ENCODE data around the gene TEAD3.
"Not testable (repeated sequence)": the region's sequence is repeated elsewhere in the genome, so short reads cannot be mapped to it uniquely, and the experiment has no call there.

DNA sequence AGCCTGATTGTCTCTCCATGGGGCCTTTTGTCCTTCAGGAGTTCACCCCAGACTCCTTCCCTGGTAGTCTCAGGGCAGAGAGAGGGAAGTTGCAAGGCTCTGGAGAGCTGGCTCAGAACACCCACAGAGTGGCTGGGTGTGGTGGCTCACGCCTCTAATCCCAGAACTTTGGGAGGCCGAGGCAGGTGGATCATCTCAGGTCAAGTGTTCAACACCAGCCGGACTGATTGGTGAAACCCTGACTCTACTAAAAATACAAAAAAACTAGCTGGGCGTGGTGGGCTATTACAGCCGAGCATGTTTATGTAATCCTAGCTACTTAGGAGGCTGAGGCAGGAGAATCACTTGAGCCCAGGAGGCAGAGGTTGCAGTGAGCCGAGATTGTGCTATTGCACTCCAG lies 39.0 kb upstream of the TEAD3 start:
- TF ChIP-seq, protein P1, sequence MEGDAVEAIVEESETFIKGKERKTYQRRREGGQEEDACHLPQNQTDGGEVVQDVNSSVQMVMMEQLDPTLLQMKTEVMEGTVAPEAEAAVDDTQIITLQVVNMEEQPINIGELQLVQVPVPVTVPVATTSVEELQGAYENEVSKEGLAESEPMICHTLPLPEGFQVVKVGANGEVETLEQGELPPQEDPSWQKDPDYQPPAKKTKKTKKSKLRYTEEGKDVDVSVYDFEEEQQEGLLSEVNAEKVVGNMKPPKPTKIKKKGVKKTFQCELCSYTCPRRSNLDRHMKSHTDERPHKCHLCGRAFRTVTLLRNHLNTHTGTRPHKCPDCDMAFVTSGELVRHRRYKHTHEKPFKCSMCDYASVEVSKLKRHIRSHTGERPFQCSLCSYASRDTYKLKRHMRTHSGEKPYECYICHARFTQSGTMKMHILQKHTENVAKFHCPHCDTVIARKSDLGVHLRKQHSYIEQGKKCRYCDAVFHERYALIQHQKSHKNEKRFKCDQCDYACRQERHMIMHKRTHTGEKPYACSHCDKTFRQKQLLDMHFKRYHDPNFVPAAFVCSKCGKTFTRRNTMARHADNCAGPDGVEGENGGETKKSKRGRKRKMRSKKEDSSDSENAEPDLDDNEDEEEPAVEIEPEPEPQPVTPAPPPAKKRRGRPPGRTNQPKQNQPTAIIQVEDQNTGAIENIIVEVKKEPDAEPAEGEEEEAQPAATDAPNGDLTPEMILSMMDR (IDR thresholded peaks at IDR 0.05; ENCODE audit: low read depth, low read length, missing input control) = not testable (repeated sequence)
- TF ChIP-seq, protein P2, sequence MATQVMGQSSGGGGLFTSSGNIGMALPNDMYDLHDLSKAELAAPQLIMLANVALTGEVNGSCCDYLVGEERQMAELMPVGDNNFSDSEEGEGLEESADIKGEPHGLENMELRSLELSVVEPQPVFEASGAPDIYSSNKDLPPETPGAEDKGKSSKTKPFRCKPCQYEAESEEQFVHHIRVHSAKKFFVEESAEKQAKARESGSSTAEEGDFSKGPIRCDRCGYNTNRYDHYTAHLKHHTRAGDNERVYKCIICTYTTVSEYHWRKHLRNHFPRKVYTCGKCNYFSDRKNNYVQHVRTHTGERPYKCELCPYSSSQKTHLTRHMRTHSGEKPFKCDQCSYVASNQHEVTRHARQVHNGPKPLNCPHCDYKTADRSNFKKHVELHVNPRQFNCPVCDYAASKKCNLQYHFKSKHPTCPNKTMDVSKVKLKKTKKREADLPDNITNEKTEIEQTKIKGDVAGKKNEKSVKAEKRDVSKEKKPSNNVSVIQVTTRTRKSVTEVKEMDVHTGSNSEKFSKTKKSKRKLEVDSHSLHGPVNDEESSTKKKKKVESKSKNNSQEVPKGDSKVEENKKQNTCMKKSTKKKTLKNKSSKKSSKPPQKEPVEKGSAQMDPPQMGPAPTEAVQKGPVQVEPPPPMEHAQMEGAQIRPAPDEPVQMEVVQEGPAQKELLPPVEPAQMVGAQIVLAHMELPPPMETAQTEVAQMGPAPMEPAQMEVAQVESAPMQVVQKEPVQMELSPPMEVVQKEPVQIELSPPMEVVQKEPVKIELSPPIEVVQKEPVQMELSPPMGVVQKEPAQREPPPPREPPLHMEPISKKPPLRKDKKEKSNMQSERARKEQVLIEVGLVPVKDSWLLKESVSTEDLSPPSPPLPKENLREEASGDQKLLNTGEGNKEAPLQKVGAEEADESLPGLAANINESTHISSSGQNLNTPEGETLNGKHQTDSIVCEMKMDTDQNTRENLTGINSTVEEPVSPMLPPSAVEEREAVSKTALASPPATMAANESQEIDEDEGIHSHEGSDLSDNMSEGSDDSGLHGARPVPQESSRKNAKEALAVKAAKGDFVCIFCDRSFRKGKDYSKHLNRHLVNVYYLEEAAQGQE (IDR thresholded peaks at IDR 0.05) = not testable (repeated sequence)
- TF ChIP-seq, protein P3, sequence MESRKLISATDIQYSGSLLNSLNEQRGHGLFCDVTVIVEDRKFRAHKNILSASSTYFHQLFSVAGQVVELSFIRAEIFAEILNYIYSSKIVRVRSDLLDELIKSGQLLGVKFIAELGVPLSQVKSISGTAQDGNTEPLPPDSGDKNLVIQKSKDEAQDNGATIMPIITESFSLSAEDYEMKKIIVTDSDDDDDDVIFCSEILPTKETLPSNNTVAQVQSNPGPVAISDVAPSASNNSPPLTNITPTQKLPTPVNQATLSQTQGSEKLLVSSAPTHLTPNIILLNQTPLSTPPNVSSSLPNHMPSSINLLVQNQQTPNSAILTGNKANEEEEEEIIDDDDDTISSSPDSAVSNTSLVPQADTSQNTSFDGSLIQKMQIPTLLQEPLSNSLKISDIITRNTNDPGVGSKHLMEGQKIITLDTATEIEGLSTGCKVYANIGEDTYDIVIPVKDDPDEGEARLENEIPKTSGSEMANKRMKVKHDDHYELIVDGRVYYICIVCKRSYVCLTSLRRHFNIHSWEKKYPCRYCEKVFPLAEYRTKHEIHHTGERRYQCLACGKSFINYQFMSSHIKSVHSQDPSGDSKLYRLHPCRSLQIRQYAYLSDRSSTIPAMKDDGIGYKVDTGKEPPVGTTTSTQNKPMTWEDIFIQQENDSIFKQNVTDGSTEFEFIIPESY (IDR thresholded peaks at IDR 0.05) = not testable (repeated sequence)
- TF ChIP-seq, protein P4, sequence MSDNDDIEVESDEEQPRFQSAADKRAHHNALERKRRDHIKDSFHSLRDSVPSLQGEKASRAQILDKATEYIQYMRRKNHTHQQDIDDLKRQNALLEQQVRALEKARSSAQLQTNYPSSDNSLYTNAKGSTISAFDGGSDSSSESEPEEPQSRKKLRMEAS (IDR thresholded peaks at IDR 0.05) = not testable (repeated sequence)
- TF ChIP-seq YY1 (IDR thresholded peaks at IDR 0.05); RAD21 (IDR thresholded peaks at IDR 0.05); EGR1 (IDR thresholded peaks at IDR 0.05; ENCODE audit: low read depth in 2 of 2); GABPA (IDR thresholded peaks at IDR 0.05 in 1 of 2, conservative IDR thresholded peaks at IDR 0.05 in 1 of 2): not testable (repeated sequence)
- TF ChIP-seq, protein P5, sequence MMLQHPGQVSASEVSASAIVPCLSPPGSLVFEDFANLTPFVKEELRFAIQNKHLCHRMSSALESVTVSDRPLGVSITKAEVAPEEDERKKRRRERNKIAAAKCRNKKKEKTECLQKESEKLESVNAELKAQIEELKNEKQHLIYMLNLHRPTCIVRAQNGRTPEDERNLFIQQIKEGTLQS (IDR thresholded peaks at IDR 0.05) = not testable (repeated sequence)

Measured in liver (tissue), 3 donors.